OCI-LY1 (cell line): ENCODE results near the gene SLC44A2.

Experiments used
- H2AFZ ChIP-seq: fragments of 200-600 bp; sonication (generic), shearing (Covaris generic); 2 replicates; pipeline ENCODE4 v1.6.0; 2014; ENCODE audit warnings: antibody characterized with exemption, mild to moderate bottlenecking, low read length
- H3F3A ChIP-seq: fragments of 200-600 bp; sonication (generic), shearing (Covaris generic); 2 replicates; pipeline ENCODE4 v1.6.0; 2014; ENCODE audit warnings: mild to moderate bottlenecking, antibody characterized with exemption, low read length, moderate library complexity; ENCODE audit not compliant: insufficient read depth
- H3K27ac ChIP-seq: fragments of 200-600 bp; sonication (generic); 2 replicates; pipeline ENCODE4 v1.5.1; 2014; ENCODE audit warnings: low read length, mixed run types, mild to moderate bottlenecking, low read depth; ENCODE audit not compliant: poor library complexity, severe bottlenecking
- H3K27me3 ChIP-seq: fragments of 200-600 bp; sonication (generic); 2 replicates; pipeline ENCODE4 v1.6.0; 2014; ENCODE audit warnings: antibody characterized with exemption, mild to moderate bottlenecking, low read length, moderate library complexity; ENCODE audit not compliant: insufficient read depth
- H3K36me3 ChIP-seq: fragments of 200-600 bp; sonication (generic); 2 replicates; pipeline ENCODE4 v1.6.1; 2014; ENCODE audit warnings: mild to moderate bottlenecking, antibody characterized with exemption, low read length, moderate library complexity, mixed read lengths; ENCODE audit not compliant: insufficient read depth
- H3K4me1 ChIP-seq: fragments of 200-600 bp; sonication (generic); 2 replicates; pipeline ENCODE4 v1.5.1; 2014; ENCODE audit warnings: mild to moderate bottlenecking, low read length, moderate library complexity; ENCODE audit not compliant: insufficient read depth, severe bottlenecking
- H3K4me2 ChIP-seq: fragments of 200-600 bp; sonication (generic), shearing (Covaris generic); 2 replicates; pipeline ENCODE4 v1.6.1; 2014; ENCODE audit warnings: low read length
- H3K4me3 ChIP-seq: fragments of 200-600 bp; sonication (generic); 2 replicates; pipeline ENCODE4 v1.5.1; 2014; ENCODE audit warnings: low read length, low read depth, mild to moderate bottlenecking, mixed read lengths; ENCODE audit not compliant: poor library complexity, severe bottlenecking
- H3K79me2 ChIP-seq: fragments of 200-600 bp; shearing (Covaris generic); 2 replicates; pipeline ENCODE4 v1.6.1; 2016; ENCODE audit warnings: mixed run types, low read length, mixed read lengths; ENCODE audit not compliant: insufficient read depth
- H3K9ac ChIP-seq: fragments of 200-600 bp; sonication (generic), shearing (Covaris generic); 2 replicates; pipeline ENCODE4 v1.6.1; 2014; ENCODE audit warnings: mild to moderate bottlenecking, low read length, mixed read lengths
- H3K9me2 ChIP-seq: fragments of 200-600 bp; sonication (generic), shearing (Covaris generic); 2 replicates; pipeline ENCODE4 v1.6.1; 2014; ENCODE audit warnings: low read depth, mild to moderate bottlenecking, low read length, mixed read lengths
- H3K9me3 ChIP-seq: fragments of 200-600 bp; shearing (Covaris generic); 2 replicates; pipeline ENCODE4 v1.6.1; 2014; ENCODE audit warnings: low read length, mixed read lengths
- H4K20me1 ChIP-seq: fragments of 200-600 bp; sonication (generic), shearing (Covaris generic); 2 replicates; pipeline ENCODE4 v1.6.0; 2016; ENCODE audit warnings: mild to moderate bottlenecking, low read length; ENCODE audit not compliant: insufficient read depth
- CTCF ChIP-seq: fragments of 200-600 bp; sonication (generic), shearing (Covaris generic); IDR thresholded peaks from 2 replicates; pipeline ENCODE4 v1.5.1; 2017; ENCODE audit warnings: mild to moderate bottlenecking, antibody characterized with exemption, low read length, moderate library complexity, mixed read lengths
- EZH2 ChIP-seq: fragments of 200-600 bp; sonication (generic), shearing (Covaris generic); IDR thresholded peaks from 2 replicates; pipeline ENCODE4 v1.8.0; 2017; ENCODE audit warnings: borderline replicate concordance, mixed run types, mild to moderate bottlenecking, antibody characterized with exemption, low read length, moderate library complexity, mixed read lengths

SLC44A2 gene

DNA sequence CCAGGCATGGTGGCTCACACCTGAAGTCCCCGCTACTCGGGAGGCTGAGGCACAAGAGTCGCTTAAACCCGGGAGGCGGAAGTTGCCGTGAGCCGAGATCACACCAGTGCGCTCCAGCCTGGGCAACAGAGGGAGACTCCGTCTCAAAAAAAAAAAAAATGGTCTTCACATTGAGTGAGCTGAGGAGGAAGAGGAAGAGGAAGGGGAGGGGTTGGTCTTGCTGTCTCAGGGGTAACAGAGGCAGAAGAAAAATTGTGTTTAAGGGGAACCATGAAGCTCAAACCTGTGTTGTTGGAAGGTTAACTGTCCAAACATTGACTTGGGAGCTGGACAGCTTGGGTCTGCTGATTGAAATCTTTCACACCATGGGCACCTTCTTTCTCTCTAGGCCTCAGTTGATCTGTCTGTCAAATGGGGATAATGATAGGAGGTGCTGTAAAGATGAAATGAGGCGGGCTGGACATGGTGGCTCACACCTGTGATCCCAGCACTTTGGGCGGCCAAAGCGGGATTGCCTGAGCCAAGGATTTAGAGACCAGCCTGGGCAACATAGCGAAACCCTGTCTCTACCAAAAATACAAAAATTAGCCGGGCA lies 9.8 kb upstream of the SLC44A2 start:
- Histone ChIP-seq H3K4me1 (peaks cover 7% of the 10 kb centered on the region), H3K79me2 (peaks cover 57% of the 10 kb centered on the region), H3K4me3 (no peak overlapping the region), H3K4me2 (no peak overlapping the region), H3K36me3 (peaks cover 33% of the 10 kb centered on the region), H2AFZ (no peak overlapping the region), H4K20me1 (no peaks in the 10 kb centered on the region), H3K9ac (no peak overlapping the region), H3F3A (no peaks in the 10 kb centered on the region), H3K9me3 (no peaks in the 10 kb centered on the region), H3K27me3 (no peaks in the 10 kb centered on the region), H3K9me2 (no peaks in the 10 kb centered on the region), H3K27ac (peak overlapping the region; percentile 35)
- TF ChIP-seq CTCF, result no peak
- no peak for TF ChIP-seq EZH2

DNA sequence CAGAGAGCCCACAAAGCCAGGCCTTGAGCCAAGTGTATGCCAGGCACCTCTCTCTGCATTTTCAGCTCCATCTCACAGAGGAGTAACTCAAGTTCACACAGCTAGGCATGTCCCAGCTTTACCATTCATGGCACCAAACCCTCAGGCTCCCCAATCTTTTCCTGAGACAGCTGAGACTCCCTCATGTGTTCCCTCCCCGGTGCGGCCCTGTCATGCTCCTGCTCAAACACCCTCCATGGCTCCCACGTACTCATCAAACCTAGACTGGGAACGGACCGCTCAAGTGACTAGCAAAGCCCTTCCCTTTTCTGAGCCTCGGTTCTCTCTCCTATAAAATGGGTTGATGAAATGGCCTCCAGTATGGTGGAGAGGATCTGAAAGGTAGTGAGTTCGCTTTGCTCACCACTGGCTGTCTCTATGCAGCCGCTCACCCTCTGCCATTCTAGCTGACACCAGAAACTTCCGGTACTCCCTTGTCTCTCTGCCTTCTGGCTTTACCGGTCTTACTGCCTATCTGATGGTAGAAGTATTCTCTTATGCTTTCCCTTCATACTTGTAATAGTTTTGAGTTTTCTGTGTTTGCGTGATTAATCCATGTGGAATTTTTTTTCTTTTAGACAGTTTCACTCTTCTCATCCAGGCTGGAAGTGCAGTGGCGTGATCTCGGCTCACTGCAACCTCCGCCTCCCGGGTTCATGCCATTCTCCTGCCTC lies 7.8 kb upstream of the SLC44A2 start:
- Histone ChIP-seq H3F3A (no peaks in the 10 kb centered on the region), H3K27ac (no peak overlapping the region)

DNA sequence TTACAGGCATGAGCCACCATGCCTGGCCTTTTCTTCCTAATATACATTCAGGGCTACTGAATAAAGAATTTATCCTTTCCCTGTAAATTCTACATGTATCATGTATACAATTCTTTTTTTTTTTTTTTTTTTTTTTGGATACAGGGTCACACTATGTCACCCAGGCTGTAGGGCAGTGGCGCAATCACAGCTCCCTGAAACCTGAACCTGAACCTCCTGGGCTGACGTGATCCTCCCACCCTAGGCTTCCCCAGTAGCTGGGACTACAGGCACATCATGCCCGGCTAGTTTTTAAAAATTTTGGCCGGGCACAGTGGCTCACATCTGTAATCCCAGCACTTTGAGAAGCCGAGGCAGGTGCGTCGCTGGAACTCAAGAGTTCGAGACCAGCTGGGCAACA lies 6.5 kb upstream of the SLC44A2 start:
- peaks cover 37% of the 10 kb centered on the region for H3K79me2 ChIP-seq
- H3K4me2 ChIP-seq, result no peak overlapping the region
- H4K20me1 ChIP-seq, result no peaks in the 10 kb centered on the region
- peaks cover 21% of the 10 kb centered on the region for H3K36me3 ChIP-seq
- H3K27ac ChIP-seq, result no peak overlapping the region
- no peak for TF ChIP-seq EZH2
- TF ChIP-seq CTCF, result no peak
- peaks cover 7% of the 10 kb centered on the region for H3K4me1 ChIP-seq
- H3K9me2 ChIP-seq, result no peaks in the 10 kb centered on the region
- no peak overlapping the region for H2AFZ ChIP-seq
- no peaks in the 10 kb centered on the region for H3F3A ChIP-seq
- no peak overlapping the region for H3K9ac ChIP-seq
- H3K4me3 ChIP-seq, result no peak overlapping the region
- no peaks in the 10 kb centered on the region for H3K27me3 ChIP-seq
- H3K9me3 ChIP-seq, result no peaks in the 10 kb centered on the region

More for the DNA sequence above, 7.8 kb upstream of the SLC44A2 start:
- Histone ChIP-seq H3K9me3 (no peaks in the 10 kb centered on the region), H3K79me2 (peaks cover 42% of the 10 kb centered on the region), H3K4me3 (no peak overlapping the region), H3K4me2 (no peak overlapping the region), H3K9me2 (no peaks in the 10 kb centered on the region), H4K20me1 (no peaks in the 10 kb centered on the region), H2AFZ (no peak overlapping the region), H3K4me1 (peaks cover 7% of the 10 kb centered on the region), H3K36me3 (peaks cover 30% of the 10 kb centered on the region), H3K27me3 (no peaks in the 10 kb centered on the region), H3K9ac (no peak overlapping the region)
- TF ChIP-seq EZH2, result no peak
- no peak for TF ChIP-seq CTCF
